ENCODE results near the gene GALNT10. TPM values are rescaled to one million over a fixed set of nuclear protein-coding genes. Genes with fewer than 3 reads are reported as not detected.

GALNT10 gene
- total RNA-seq, 1 experiment from 2014 or later: 27.8 TPM

- no peak for ATAC-seq
- Histone ChIP-seq H3K79me2 (ENCODE audit: insufficient read depth, low read length) (no peaks in the 10 kb centered on the region), H3K9me3 (ENCODE audit: control insufficient read depth in 1 of 2, insufficient read depth in 1 of 2, low read depth in 1 of 2, low read length in 2 of 2) (no peaks in the 10 kb centered on the region), H2AFZ (ENCODE audit: low read depth, low read length, poor library complexity, severe bottlenecking) (no peak overlapping the region), H3K4me1 (ENCODE audit: control insufficient read depth in 1 of 2, insufficient read depth in 2 of 2, low read length in 2 of 2) (peaks cover 0 to 9% of the 10 kb centered on the region in 2 experiments; a peak in 1 of 4 replicates), H3K27me3 (ENCODE audit: insufficient read depth, low read length) (no peaks in the 10 kb centered on the region), H3K36me3 (ENCODE audit: control insufficient read depth in 1 of 2, insufficient read depth in 2 of 2, low read length in 2 of 2) (no peaks in the 10 kb centered on the region), H3K4me3 (replicated peaks in 1 of 2; ENCODE audit: low read depth in 1 of 2, low read length in 2 of 2) (no peak overlapping the region), H3K4me2 (ENCODE audit: low read length) (no peak overlapping the region), H4K20me1 (ENCODE audit: insufficient read depth) (no peaks in the 10 kb centered on the region), H3K27ac (ENCODE audit: low read depth, low read length) (no peak overlapping the region), H3K9ac (ENCODE audit: low read length) (no peak overlapping the region), H3K9me2 (ENCODE audit: insufficient read depth) (no peaks in the 10 kb centered on the region)
- intact Hi-C loops (cut with micrococcal nuclease): no loop called here
- CTCF ChIA-PET: no interaction called here
- POLR2A ChIA-PET: no interaction called here
- DNase-seq (ENCODE audit: low read depth, low spot score): no peak
- RAD21 ChIA-PET (ENCODE audit: low non-redundant PET in 1 of 2, low total read pairs in 2 of 2, uncharacterized antibody in 2 of 2, unreplicated experiment in 2 of 2): no interaction called here
- BruUV-seq (replicated peaks): no TSS peak
- TF ChIP-seq YY1 (IDR thresholded peaks at IDR 0.05; ENCODE audit: extremely low read depth, insufficient replicate concordance, low read depth, low read length): no peak
- no peak for TF ChIP-seq TCF7L2 (IDR thresholded peaks at IDR 0.05; ENCODE audit: borderline replicate concordance, extremely low read depth, insufficient read depth, insufficient read length)
- TF ChIP-seq ZNF274 (IDR thresholded peaks at IDR 0.05; ENCODE audit: low read depth, low read length): no peak
- TF ChIP-seq REST (IDR thresholded peaks at IDR 0.05; ENCODE audit: low read depth): no peak
- no peak for TF ChIP-seq ELF1 (IDR thresholded peaks at IDR 0.05; ENCODE audit: borderline replicate concordance, low read depth)
- TF ChIP-seq FOSL1 (IDR thresholded peaks at IDR 0.05; ENCODE audit: low read depth): no peak
- TF ChIP-seq EZH2phosphoT487 (IDR thresholded peaks at IDR 0.05; ENCODE audit: borderline replicate concordance): no peak
- TF ChIP-seq CEBPB (IDR thresholded peaks at IDR 0.05; ENCODE audit: low read depth): no peak
- TF ChIP-seq JUND (IDR thresholded peaks at IDR 0.05): no peak
- TF ChIP-seq SP1 (IDR thresholded peaks at IDR 0.05; ENCODE audit: low read depth): no peak
- TF ChIP-seq CBX3 (IDR thresholded peaks at IDR 0.05; ENCODE audit: low read depth): no peak
- no peak for TF ChIP-seq RAD21 (IDR thresholded peaks at IDR 0.05; ENCODE audit: low read depth)
- no peak for TF ChIP-seq ZFX (IDR thresholded peaks at IDR 0.05)
- TF ChIP-seq EZH2 (IDR thresholded peaks at IDR 0.05): no peak
- TF ChIP-seq POLR2A (IDR thresholded peaks at IDR 0.05; ENCODE audit: borderline replicate concordance, extremely low read depth, insufficient read depth, insufficient read length): no peak
These were observed 82.6 kb downstream of the GALNT10 start for GRCh38 chr5:154273028-154273617.

Measured in HCT116 (cell line).